Germinal center (tissue), 1 donor: ENCODE data around the gene MAVS.
"Not testable (repeated sequence)": the region's sequence is repeated elsewhere in the genome, so short reads cannot be mapped to it uniquely, and the experiment has no call there.

Experiments
- DNase-seq: peaks from one replicate; pipeline ENCODE4 v3.0.0; 2012; ENCODE audit warnings: mixed read lengths, low spot score

MAVS gene

DNA sequence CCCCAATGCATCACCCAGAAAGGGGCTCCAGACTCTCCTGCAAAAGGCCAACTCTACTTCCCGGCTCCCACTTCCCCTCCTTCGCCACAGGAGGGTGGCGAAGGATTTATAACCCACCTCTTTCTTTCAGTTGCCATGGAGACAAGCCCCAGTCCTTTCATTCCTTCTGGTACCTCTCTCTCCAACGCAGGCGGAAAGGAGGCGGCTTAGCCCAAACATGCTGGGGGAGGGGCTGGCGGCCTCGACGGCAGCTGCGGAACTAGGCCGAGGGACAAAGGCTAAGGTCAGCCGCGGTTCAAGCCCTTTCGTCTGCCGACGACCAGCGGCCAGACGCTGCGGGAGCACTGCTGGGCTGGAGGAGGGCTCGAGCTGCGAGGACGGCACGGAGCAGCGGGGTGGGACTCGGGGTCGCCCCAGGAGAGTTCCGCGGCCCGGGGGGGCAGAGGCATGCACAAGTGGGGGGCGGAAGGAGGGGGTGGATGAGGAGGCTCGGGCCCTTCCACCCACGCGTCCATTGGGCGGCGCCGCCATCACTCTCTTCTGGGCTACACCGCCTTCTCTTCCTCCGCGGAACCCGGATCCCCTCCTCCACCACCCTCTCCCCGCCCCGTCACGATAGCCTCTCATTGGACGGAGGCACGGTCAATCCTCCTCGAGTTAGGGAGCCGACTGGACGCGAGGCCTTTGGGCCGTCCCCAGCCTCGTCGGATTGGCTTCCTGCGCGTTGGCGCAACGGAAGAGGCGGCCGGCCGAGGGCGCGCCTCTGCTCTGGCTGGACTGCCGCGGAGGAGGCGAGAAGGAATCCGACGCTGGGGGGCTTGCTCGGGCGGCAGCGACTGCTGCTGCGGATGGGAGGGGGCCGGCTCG is 42.2 kb downstream of the MAVS start, which contains the start of gene PANK2:
Gene PANK2 (plus strand): TSS at position 766 of the 867 bp plus-strand sequence.
- peak; percentile 99 for DNase-seq

DNA sequence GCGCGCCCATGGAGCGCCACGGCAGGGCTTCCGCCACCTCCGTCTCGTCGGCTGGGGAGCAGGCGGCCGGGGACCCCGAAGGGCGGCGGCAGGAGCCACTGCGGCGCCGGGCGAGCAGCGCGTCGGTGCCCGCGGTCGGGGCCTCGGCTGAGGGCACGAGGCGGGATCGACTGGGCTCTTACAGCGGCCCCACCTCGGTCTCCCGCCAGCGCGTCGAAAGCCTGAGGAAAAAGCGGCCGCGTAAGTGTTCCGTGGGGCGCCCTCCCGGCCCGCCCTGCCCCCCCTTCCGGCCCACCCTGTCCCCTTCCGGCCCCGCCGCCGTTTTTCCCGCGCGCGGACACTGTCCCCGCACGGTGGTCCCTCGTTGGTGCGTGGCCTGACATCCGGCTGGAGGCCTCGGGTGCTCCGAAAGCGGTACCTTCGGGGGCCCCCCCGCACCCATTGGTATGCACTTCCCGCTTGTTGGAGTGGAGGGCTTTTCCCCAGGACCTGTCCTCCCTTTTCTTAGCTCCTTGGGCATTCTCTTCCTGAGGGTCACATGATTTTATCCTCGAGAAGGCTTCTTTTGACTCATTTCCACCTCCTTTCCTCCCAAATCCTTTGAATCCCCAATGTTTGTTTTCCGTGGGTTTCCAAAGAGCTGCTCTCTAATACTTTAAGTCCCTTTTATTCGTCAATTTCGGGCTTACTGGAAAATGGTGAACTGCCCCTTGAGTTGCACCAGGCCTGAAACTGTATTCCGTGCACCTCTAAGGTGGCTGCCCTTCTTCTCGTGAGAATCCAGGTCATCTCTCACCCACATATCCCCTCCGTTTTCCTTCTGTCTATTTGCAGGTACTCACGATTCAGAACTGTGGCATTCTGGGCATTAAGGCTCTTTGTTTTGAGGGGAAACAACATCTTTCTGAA is 43.1 kb downstream of the MAVS start:
- peak; percentile 42 for DNase-seq

DNA sequence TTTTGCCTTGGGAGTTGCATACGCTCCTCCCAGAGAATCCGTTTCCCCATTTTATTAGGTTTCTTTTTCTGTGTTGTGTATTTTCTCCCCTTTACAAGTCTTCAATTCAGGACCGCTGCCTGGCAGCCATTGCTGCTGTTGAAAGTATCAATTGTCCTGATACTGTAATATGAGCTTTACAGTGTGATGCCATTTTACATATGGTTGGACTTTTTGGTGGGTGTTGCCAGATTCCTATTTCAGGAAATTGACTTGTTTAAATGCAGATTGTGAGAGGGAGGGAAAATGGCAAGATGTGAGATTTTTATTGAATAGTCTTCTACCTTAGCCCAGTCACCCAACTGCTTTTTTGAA is 43.7 kb downstream of the MAVS start:
- no peak for DNase-seq

DNA sequence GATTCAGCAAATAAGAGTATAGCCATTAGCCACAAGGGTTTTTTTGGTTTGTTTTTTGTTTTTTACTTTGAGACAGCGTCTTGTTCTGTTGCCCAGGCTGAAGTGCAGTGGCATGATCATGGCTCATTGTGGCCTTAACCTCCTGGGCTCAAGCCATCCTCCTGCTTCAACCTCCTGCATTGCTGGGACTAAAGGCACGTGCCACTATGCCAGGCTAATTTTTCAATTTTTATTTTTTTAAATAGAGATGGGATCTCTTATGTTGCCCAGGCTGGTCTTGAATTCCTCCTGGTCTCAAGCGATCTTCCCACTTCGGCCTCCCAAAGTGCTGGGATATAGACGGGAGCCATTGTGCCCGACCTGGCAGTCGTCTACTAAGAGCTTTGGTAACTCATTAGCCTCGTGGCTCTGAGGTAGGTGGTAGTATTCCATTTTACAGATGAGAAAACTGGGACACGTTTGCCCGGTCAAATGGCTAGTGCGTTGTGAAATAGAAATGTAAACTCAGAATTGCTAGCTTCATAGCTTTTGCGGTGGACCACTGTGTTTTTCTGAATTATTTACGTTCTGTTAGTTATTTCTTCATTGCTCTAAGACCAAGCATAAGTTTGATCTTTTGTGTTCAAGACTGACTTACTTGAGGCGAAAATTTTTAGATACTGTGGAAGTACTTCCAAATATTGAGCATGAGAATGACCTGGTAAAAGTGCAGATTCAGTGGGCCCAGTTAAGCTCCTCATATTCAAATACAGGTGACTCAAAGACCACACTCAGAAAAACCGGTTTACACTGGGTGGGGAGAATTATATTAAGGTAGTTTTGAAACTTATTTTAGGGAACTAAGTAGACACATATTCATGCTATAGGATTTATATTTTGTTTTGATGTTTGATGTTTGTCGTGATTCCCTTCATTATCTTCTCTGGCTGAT is 44.6 kb downstream of the MAVS start:
- DNase-seq = peak; percentile 53

DNA sequence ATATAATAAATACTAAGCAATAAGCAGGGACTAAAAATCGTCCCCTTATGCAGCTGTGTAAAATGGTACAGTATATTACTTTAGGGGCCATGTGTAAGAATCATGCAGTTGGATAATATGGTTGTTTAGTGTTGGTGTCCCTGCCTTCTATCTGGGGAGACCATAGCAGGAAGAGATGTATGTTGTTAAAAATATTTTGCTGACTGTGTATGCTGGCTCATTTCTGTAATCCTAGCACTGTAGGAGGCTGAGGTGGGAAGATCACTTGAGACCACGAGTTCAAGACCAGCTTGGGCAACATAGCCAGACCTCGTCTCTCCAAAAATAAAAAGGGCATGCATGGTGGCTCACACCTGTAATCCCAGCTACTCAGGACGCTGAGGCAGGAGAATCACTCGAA is 48.2 kb downstream of the MAVS start:
- DNase-seq = no peak

DNA sequence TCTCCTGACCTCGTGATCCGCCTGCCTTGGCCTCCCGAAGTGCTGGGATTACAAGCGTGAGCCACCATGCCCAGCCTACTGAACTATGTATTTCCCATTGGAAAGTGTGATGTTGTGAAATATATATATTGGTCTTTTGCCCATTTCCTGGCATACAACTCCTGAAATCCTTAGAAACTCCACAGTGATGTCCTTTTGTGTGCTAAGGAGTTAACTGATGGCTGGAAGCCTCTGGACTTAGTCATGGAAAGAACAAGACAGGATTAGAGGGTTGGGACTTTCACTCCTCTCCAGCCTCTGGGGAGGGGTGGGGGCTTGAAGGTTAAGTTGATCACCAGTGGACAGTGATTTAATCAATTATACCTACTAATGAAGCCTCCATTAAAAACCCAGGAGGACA is 49.7 kb downstream of the MAVS start:
- no peak for DNase-seq

DNA sequence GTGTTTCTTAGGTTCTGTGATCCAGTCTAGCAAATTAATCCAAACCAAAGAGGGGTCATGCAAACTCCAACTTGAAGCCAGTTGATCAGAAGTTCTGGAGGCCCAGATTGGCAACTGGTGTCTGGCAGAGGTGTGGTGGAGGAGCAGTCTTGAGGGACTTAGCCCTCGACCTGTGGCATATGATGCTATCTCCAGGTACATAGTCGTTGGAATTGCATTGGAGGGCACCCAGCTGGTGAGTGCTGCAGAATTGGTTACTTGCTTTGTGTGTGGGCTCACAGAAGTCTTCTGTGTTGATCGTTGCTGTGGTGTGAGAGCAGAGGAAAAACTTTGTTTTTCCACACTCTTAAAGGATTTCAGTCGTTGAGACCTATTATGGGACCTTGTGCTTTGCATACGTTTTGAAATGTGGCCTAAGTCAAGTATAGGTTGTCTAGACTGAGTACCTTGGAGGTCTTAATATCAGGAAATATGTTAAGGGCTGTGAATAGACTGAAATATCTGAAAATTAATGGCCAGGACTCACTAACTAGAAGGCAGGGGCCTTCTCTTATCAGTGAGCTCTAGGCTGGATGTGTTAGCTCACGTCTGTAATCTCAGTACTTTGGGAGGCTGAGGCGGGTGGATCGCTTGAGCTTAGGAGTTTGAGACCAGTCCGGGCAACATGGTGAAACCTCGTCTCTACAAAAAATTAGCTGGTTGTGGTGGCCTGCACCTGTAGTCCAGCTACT is 50.4 kb downstream of the MAVS start:
- DNase-seq = no peak

DNA sequence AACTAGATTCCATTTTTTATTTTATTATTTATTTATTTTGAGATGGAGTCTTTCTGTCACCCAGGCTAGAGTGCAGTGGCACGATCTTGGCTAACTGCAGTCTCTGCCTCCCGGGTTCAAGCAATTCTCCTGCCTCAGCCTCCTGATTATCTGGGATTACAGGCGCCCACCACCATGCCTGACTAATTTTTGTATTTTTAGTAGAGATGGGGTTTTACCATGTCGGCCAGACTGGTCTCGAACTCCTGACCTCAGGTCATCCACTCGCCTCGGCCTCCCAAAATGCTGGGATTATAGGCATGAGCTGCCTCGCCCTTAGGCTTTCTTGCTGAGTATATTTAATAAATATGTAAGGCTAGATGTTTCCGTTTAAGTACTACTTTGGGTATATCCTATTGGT is 51.5 kb downstream of the MAVS start:
- DNase-seq = not testable (repeated sequence)

DNA sequence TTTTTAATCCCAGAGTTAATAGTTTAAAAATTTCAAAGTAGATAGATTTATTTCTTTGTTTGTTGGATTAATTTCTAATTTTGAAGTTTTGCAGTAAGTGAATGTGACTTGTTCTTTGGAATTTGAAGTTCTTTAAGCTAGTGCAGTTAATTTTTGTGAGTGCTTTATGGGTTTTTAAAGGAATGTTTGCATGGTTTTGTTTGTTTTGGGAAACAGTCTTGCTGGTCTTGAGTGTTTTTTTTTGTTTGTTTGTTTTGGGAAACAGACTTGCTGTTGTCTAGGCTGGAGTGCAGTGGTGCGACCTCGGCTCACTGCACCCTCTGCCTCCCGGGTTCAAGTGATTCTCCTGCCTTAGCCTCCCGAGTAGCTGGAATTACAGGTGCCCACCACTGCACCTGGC is 52.0 kb downstream of the MAVS start:
- no peak for DNase-seq

DNA sequence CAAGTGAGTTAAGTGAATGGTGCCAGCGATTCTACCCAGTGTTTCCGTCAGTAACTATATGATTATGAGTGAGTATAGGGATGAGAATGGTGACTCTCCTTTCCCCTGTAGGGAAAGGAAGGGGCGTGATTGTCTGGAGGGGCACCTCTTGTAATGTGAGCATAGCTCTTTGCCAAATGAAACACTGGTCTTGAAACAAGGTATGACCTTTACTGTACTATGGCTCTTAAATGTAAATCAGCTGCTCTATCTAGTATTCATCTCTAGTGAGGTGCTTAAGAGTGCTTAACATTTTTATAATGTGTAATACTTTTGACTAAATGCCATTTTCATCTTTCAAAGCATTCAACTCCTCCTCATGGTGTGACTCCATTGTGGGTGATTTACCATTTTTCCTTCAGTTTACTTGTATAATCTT is 53.6 kb downstream of the MAVS start:
- DNase-seq = no peak

DNA sequence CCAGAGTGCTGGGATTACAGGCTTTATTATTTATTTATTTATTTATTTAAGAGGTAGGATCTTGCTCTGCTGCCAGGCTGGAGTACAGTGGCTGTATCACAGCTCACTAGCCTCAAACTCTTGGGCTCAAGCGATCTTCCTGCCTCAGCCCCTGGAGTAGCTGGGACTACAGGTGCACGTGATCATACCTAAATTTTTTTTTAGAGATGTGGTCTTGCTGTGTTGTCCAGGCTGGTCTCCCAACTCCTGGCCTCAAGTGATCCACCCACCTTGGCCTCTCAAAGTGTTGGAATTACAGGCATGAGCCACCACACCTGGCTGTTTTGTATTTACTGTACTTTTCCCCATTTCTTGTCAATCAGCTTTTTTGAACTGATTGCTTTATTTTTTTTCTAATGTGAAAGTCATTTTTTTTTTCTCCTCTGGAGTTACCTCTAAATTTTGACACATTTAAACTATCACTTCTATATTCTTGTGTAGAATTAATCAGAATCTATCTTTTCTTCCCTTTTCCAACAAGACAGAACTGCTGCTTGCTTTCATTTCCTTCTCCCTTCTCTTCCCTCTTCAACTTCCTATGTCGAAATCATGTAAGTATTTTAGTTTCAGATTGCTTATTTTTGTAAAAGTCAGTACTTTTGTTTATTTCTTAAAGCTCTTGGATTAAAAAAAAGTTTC is 54.5 kb downstream of the MAVS start:
- DNase-seq = no peak

DNA sequence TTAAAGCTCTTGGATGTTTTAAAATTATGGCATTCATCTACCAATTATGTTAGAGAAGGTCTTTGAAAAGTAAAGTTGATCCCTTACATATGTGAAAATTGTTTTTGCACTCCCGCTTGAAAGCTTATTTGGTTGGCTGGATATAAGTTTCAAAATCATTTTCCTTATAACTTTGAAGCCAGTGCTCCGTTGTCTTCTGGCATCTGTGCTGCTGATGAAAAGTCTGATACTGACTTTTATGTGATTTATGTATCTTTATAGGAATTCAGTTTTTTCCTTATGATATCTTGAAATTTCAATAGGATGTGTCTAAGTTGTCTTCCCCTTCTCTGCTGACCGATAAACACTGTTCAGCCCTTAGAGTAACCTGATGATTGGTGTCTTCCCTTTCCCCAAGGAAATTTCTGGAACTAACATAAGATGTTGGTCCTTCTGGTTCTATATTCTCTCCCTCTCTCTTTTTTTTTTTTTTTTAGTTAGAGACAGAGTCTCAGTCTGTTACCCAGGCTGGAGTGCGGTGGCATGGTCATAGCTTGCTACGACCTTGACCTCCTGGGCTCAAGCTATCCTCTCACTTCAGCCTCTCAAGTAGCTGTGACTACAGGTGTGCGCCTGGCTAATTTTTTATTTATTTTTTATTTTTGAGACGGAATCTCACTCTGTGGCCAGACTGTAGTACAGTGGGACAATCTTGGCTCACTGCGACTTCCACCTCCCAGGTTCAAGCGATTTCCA is 55.2 kb downstream of the MAVS start:
- DNase-seq = no peak

DNA sequence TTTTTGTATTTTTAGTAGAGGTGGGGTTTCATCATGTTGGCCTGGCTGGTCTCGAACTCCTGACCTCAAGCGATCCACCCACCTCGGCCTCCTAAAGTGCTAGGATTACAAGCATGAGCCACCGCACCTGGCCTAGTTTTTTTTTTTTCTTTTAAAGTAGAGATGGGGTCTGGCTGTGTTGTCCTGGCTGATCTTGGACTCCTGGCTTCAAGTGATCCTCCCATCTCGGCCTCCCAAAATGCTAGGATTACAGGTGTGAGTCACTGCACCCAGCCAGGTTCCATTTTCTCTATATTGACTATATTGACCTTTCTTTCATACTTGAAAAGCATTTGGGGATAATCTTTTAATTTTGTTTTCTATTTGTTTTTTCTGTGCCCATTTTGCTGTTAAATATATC is 55.8 kb downstream of the MAVS start:
- no peak for DNase-seq

DNA sequence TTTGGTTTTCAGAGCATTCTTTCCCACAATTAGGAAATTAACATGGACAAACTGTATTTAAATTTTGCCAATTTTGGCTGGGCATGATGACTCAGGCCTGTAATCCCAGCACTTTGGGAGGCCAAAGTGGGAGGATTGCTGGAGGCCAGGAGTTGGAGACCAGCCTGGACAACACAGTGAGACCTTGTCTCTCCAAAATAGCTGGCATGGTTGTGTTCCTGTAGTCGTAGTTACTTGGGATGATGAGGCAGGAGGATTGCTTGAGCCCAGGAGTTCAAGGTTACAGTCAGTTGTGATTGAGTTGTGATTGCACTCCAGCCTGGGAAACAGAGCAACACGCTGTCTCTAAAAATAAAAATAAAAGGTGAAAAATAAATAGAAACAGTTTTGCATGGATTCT is 57.6 kb downstream of the MAVS start:
- DNase-seq = no peak

DNA sequence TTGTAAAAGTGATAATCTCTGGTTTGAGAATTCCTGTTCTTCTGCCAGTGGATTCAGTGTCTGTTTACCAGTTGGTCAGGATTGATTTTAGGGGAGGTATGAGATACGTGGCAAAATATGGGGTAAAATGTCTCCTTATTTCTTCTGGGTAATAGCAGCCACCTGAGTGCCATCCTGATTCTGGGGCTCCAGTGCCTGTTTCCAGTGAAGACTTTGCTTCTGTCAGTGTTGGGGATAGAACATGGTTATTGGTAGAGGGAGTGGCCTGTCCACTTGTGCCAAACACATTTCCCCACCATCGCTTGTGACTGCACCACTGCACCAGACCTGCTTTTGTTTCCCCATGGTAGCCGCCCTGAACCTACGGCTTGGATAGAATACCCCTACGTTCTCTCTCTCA is 58.2 kb downstream of the MAVS start:
- no peak for DNase-seq

DNA sequence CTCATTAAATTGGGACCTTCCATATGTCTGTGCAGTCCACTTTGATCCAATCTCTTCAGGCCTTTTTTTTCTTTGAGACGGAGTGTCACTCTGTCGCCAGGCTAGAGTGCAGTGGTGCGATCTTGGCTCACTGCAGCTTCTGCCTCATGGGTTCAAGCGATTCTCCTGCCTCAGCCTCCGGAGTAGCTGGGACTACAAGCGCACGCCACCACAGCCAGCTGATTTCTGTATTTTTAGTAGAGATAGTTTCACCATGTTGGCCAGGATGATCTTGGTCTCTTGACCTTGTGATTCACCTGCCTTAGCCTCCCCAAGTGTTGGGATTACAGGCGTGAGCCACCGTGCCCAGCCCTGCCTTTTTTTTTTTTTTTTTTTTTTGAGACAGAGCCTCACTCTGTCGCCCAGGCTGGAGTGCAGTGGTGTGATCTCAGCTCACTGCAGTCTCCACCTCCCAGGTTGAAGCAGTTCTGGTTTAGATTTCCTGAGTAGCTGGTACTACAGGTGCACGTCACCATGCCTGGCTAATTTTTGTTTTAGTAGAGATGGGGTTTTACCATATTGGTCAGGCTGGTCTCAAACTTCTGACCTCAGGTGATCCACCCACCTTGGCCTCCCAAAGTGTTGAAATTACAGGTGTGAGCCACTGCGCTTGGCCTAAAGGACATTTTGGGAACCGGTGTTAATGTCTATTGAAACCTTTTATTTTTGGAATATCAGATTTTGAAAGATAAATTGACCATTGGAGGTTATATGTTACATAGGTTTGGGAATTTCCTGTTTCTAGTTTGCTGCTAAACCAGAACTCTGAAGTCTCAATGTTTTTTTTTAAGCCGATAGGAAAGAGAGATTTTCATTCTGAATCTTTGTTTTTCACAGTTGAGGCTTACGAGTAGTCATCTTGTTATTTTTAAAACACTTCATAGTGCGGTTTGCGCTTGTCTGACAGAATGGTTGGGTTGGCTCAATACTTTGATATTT is 60.4 kb downstream of the MAVS start:
- not testable (repeated sequence) for DNase-seq

DNA sequence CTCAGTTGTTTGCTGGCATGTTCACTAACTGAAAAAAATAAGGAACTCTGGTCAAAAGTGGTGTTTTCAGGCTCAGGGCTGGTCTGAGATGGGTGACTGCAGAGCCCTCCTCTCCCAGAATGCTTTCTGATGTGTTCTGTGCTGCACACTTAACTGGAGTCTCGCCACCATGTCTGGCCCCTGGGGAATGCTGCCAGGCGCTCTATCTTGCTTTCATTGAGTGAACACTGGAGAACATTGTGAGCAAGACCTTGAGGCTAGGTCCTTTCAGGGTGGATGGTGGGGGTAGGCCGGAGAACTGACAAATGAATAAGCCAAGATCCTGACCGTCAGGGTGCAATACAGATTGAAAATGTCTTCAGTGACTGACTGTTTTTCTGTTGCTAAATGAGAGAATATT is 62.0 kb downstream of the MAVS start:
- DNase-seq = no peak

DNA sequence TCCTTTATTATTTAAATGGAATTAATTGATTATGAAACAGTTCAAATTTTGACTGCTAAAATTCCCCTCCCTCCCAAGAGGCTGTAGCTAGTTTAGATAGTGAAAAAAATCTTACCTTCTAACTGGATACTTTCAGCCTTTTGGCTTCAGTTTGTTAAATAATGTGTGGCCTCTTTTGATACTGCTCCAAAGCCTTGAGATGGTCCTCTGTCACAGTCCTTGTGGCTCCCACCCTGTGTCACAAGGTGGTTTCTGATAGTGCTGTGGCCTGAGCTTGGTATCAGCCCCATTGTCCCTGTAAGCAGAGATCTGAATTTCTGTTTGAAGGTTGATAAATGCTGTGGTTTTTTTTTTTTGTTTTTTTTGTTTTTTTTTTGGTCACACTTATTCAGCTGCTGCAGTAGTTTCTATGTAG is 63.3 kb downstream of the MAVS start:
- no peak for DNase-seq

DNA sequence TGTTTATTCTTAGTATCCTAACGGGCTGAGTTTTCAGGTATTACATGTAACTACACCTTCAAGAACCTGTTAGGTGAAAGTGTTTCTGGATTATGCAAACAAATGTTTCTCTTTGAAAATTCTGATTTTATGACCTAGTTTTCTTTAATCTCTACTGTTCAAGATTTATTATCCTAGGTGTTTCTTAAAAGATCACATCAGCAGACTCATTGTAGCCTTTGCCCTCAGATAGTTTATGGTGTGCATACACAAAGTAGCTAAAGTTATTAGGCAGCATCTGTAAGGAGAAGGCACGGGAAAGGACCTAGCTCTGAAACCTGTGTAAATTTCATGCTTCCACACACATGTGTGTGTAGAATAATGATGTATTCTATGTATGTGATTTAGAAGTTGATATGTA is 64.2 kb downstream of the MAVS start:
- no peak for DNase-seq
